ENCODE measurements around the gene RRBP1. TPM values are rescaled to one million over a fixed set of nuclear protein-coding genes. Genes with fewer than 3 reads are reported as not detected.

RRBP1 gene
- total and polyA plus RNA-seq, 2 donors (not counting 3 experiments of a cell fraction or from before 2014, with no cell fraction given), result 50.3 to 236 TPM

- intact Hi-C loops (cut with micrococcal nuclease), result loop anchor here (1.0 kb wide), 2 partner anchors 81 to 113 kb away; no protein-coding TSS in a partner anchor
These were observed 64.0 kb downstream of the RRBP1 start for GRCh38 chr20:17617868-17618672.

GRCh38 chr20:17617212-17617867, 64.7 kb downstream of the RRBP1 start:
- POLR2A ChIA-PET, result no interaction called here
- FAIRE-seq (no peak), DNase-seq (ENCODE audit: low read depth, low spot score) (peak; percentile 24)
- no TSS peak for BruUV-seq (replicated peaks)
- Histone ChIP-seq H4K20me1 (replicated peaks; ENCODE audit: control insufficient read depth, extremely low read depth, insufficient read depth, low read length) (no peaks in the 10 kb centered on the region), H3K4me2 (ENCODE audit: insufficient read depth, low read length) (no peak overlapping the region), H3K9me1 (replicated peaks; ENCODE audit: control insufficient read depth, extremely low read depth, insufficient read depth, low read length) (no peaks in the 10 kb centered on the region), H3K4me3 (replicated peaks in 1 of 3; ENCODE audit: insufficient read depth in 1 of 3, low read depth in 1 of 3, low read length in 3 of 3) (no peak overlapping the region), H3K9ac (replicated peaks; ENCODE audit: extremely low read depth, insufficient read depth, low read length) (no peak overlapping the region), H3K36me3 (ENCODE audit: control insufficient read depth in 2 of 2, extremely low read depth in 1 of 2, insufficient read depth in 2 of 2, low read length in 2 of 2) (peaks cover 8 to 73% of the 10 kb centered on the region in 2 experiments), H3K79me2 (ENCODE audit: control insufficient read depth, insufficient read depth, low read length) (no peaks in the 10 kb centered on the region), H2AFZ (ENCODE audit: low read depth, low read length) (no peak overlapping the region), H3K9me3 (replicated peaks; ENCODE audit: control insufficient read depth, insufficient read depth, low read length) (no peaks in the 10 kb centered on the region), H3K27ac (ENCODE audit: insufficient read depth, low read depth, low read length) (no peak overlapping the region), H3K4me1 (ENCODE audit: control insufficient read depth, extremely low read depth, insufficient read depth, low read length) (no peaks in the 10 kb centered on the region), H3K27me3 (ENCODE audit: control insufficient read depth in 2 of 2, insufficient read depth in 2 of 2, low read length in 2 of 2) (no peaks in the 10 kb centered on the region)
- TF ChIP-seq JUN (IDR thresholded peaks at IDR 0.05; ENCODE audit: borderline replicate concordance, insufficient read depth, insufficient read length, low read depth) (no peak), GATA2 (IDR thresholded peaks at IDR 0.05; ENCODE audit: insufficient read depth, insufficient read length, low read depth, low read length) (no peak), POLR2A (IDR thresholded peaks at IDR 0.05; ENCODE audit: low read depth, low read length) (no peak), FOS (IDR thresholded peaks at IDR 0.05; ENCODE audit: borderline replicate concordance, insufficient read depth, low read length) (no peak), MAX (IDR thresholded peaks at IDR 0.05; ENCODE audit: insufficient read depth, insufficient read length) (no peak), MYC (IDR thresholded peaks at IDR 0.05; ENCODE audit: low read depth, low read length) (no peak), EZH2 (IDR thresholded peaks at IDR 0.05; ENCODE audit: borderline replicate concordance, low read depth, low read length, severe bottlenecking) (no peak)
- TF ChIP-seq, protein P1, sequence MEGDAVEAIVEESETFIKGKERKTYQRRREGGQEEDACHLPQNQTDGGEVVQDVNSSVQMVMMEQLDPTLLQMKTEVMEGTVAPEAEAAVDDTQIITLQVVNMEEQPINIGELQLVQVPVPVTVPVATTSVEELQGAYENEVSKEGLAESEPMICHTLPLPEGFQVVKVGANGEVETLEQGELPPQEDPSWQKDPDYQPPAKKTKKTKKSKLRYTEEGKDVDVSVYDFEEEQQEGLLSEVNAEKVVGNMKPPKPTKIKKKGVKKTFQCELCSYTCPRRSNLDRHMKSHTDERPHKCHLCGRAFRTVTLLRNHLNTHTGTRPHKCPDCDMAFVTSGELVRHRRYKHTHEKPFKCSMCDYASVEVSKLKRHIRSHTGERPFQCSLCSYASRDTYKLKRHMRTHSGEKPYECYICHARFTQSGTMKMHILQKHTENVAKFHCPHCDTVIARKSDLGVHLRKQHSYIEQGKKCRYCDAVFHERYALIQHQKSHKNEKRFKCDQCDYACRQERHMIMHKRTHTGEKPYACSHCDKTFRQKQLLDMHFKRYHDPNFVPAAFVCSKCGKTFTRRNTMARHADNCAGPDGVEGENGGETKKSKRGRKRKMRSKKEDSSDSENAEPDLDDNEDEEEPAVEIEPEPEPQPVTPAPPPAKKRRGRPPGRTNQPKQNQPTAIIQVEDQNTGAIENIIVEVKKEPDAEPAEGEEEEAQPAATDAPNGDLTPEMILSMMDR (IDR thresholded peaks at IDR 0.05; ENCODE audit: extremely low read depth in 1 of 2, insufficient read depth in 1 of 2, low read depth in 1 of 2, low read length in 2 of 2), result peak; percentile 58 to 64
- dilution Hi-C loops (cut with MboI; ENCODE audit: extremely low pct_ligation_motif_present, low sequenced_read_pairs), result no loop called here
- intact Hi-C loops (cut with micrococcal nuclease), result loop anchor here (1.0 kb wide), 2 partner anchors 80 to 112 kb away; no protein-coding TSS in a partner anchor
- CTCF ChIA-PET, result interaction anchor here (0.6 to 7.7 kb wide), 6 partner anchors 10 to 112 kb away, joined by 3 to 89 read pairs (median 6); partner anchors contain the start of gene DSTN

More at GRCh38 chr20:17617868-17618672, 64.0 kb downstream of the RRBP1 start:
- Histone ChIP-seq H3K27ac (ENCODE audit: insufficient read depth, low read depth, low read length) (no peak overlapping the region), H2AFZ (ENCODE audit: low read depth, low read length) (no peak overlapping the region), H3K9ac (replicated peaks; ENCODE audit: extremely low read depth, insufficient read depth, low read length) (no peak overlapping the region), H3K9me3 (replicated peaks; ENCODE audit: control insufficient read depth, insufficient read depth, low read length) (no peaks in the 10 kb centered on the region), H3K9me1 (replicated peaks; ENCODE audit: control insufficient read depth, extremely low read depth, insufficient read depth, low read length) (no peaks in the 10 kb centered on the region), H3K27me3 (ENCODE audit: control insufficient read depth in 2 of 2, insufficient read depth in 2 of 2, low read length in 2 of 2) (no peaks in the 10 kb centered on the region), H3K4me3 (replicated peaks in 1 of 3; ENCODE audit: insufficient read depth in 1 of 3, low read depth in 1 of 3, low read length in 3 of 3) (no peak overlapping the region), H3K36me3 (ENCODE audit: control insufficient read depth in 2 of 2, extremely low read depth in 1 of 2, insufficient read depth in 2 of 2, low read length in 2 of 2) (peaks cover 8 to 80% of the 10 kb centered on the region in 2 experiments), H3K4me2 (ENCODE audit: insufficient read depth, low read length) (no peak overlapping the region), H4K20me1 (replicated peaks; ENCODE audit: control insufficient read depth, extremely low read depth, insufficient read depth, low read length) (no peaks in the 10 kb centered on the region), H3K79me2 (ENCODE audit: control insufficient read depth, insufficient read depth, low read length) (no peaks in the 10 kb centered on the region), H3K4me1 (ENCODE audit: control insufficient read depth, extremely low read depth, insufficient read depth, low read length) (no peaks in the 10 kb centered on the region)
- dilution Hi-C loops (cut with MboI; ENCODE audit: extremely low pct_ligation_motif_present, low sequenced_read_pairs), result no loop called here
- DNase-seq (ENCODE audit: low read depth, low spot score) (no peak), FAIRE-seq (no peak)
- BruUV-seq (replicated peaks), result no TSS peak
- POLR2A ChIA-PET, result no interaction called here
- CTCF ChIA-PET, result interaction anchor here (0.6 to 7.7 kb wide), 9 partner anchors 11 to 113 kb away, joined by 3 to 89 read pairs (median 5); partner anchors contain the start of gene DSTN
- TF ChIP-seq MYC (IDR thresholded peaks at IDR 0.05; ENCODE audit: low read depth, low read length), result no peak
- TF ChIP-seq JUN (IDR thresholded peaks at IDR 0.05; ENCODE audit: borderline replicate concordance, insufficient read depth, insufficient read length, low read depth), result no peak
- TF ChIP-seq GATA2 (IDR thresholded peaks at IDR 0.05; ENCODE audit: insufficient read depth, insufficient read length, low read depth, low read length), result no peak
